Neural progenitor cell (in vitro differentiated cells): ENCODE results near the gene VAV2. TPM values are rescaled to one million over a fixed set of nuclear protein-coding genes. Genes with fewer than 3 reads are reported as not detected.

Experiments
- DNase-seq: peaks from one replicate; pipeline ENCODE4 v3.0.0-alpha.2; 2016; ENCODE audit warnings: low spot score
- H2AFZ ChIP-seq: fragments of 200-600 bp; sonication (generic); replicated peaks from 2 replicates; pipeline ENCODE4 v1.6.1; 2016; ENCODE audit warnings: antibody characterized with exemption
- H3F3A ChIP-seq: fragments of 200-600 bp; sonication (generic); 2 replicates; pipeline ENCODE4 v1.6.1; 2016; ENCODE audit warnings: antibody characterized with exemption, low read depth
- H3K27ac ChIP-seq: fragments of 200-600 bp; sonication (generic); 2 replicates; pipeline ENCODE4 v1.5.1; 2016; ENCODE audit warnings: mild to moderate bottlenecking
- H3K27me3 ChIP-seq: fragments of 200-600 bp; sonication (generic); 2 replicates; pipeline ENCODE4 v1.6.1; 2016; ENCODE audit warnings: mild to moderate bottlenecking, moderate library complexity
- H3K36me3 ChIP-seq: fragments of 200-600 bp; sonication (generic); 2 replicates; pipeline ENCODE4 v1.5.1; 2016
- H3K4me1 ChIP-seq: fragments of 200-600 bp; sonication (generic); 2 replicates; pipeline ENCODE4 v1.6.1; 2016; ENCODE audit warnings: mixed run types
- H3K4me2 ChIP-seq: fragments of 200-600 bp; sonication (generic); 2 replicates; pipeline ENCODE4 v1.6.1; 2016
- H3K4me3 ChIP-seq: fragments of 200-600 bp; sonication (generic); 2 replicates; pipeline ENCODE4 v1.5.1; 2016
- H3K79me2 ChIP-seq: fragments of 200-600 bp; sonication (generic); 2 replicates; pipeline ENCODE4 v1.6.1; 2016; ENCODE audit warnings: low read depth
- H3K9ac ChIP-seq: fragments of 200-600 bp; sonication (generic); 2 replicates; pipeline ENCODE4 v1.6.1; 2016
- H3K9me3 ChIP-seq: fragments of 200-600 bp; sonication (generic); 2 replicates; pipeline ENCODE4 v1.5.1; 2016; ENCODE audit warnings: low read depth
- H4K20me1 ChIP-seq: fragments of 200-600 bp; sonication (generic); 2 replicates; pipeline ENCODE4 v1.6.1; 2016; ENCODE audit warnings: low read depth
- H3K27ac Mint-ChIP-seq: 3 replicates; pipeline ENCODE4 v1.8.0; 2021; ENCODE audit warnings: mixed read lengths
- H3K27me3 Mint-ChIP-seq: 2 replicates; pipeline ENCODE4 v1.8.0; 2022; ENCODE audit warnings: low read depth, mild to moderate bottlenecking, inconsistent platforms, moderate library complexity, mixed read lengths; ENCODE audit not compliant: insufficient read depth
- H3K36me3 Mint-ChIP-seq: 3 replicates; pipeline ENCODE4 v1.8.0; 2021; ENCODE audit warnings: mixed read lengths
- H3K4me1 Mint-ChIP-seq: 3 replicates; pipeline ENCODE4 v1.8.0; 2021; ENCODE audit warnings: mixed read lengths
- H3K4me3 Mint-ChIP-seq: 3 replicates; pipeline ENCODE4 v1.8.0; 2021; ENCODE audit warnings: mild to moderate bottlenecking, moderate library complexity, mixed read lengths
- H3K9me3 Mint-ChIP-seq: 3 replicates; pipeline ENCODE4 v1.8.0; 2020; ENCODE audit warnings: mixed read lengths
- CTCF ChIP-seq: fragments of 200-600 bp; sonication (generic); IDR thresholded peaks from 2 replicates; pipeline ENCODE4 v1.5.1; 2017; ENCODE audit warnings: antibody characterized with exemption, mild to moderate bottlenecking
- EZH2 ChIP-seq: fragments of 200-600 bp; sonication (generic); IDR thresholded peaks from 2 replicates; pipeline ENCODE4 v1.6.1; 2017; ENCODE audit warnings: antibody characterized with exemption, mild to moderate bottlenecking, moderate library complexity
- EZH2phosphoT487 ChIP-seq: fragments of 200-600 bp; sonication (generic); IDR thresholded peaks from 2 replicates; pipeline ENCODE4 v1.6.1; 2017; ENCODE audit warnings: antibody characterized with exemption
- total RNA-seq: library from RNA; depleted of rRNA; stranded (reverse); fragments of >200 nt; gene quantifications from 2 replicates; pipeline ENCODE4 v1.2.3, GENCODE V29; 2015; ENCODE audit warnings: low replicate concordance

VAV2 gene
- total RNA-seq, 1 donor from 2014 or later: 12.9 TPM

DNA sequence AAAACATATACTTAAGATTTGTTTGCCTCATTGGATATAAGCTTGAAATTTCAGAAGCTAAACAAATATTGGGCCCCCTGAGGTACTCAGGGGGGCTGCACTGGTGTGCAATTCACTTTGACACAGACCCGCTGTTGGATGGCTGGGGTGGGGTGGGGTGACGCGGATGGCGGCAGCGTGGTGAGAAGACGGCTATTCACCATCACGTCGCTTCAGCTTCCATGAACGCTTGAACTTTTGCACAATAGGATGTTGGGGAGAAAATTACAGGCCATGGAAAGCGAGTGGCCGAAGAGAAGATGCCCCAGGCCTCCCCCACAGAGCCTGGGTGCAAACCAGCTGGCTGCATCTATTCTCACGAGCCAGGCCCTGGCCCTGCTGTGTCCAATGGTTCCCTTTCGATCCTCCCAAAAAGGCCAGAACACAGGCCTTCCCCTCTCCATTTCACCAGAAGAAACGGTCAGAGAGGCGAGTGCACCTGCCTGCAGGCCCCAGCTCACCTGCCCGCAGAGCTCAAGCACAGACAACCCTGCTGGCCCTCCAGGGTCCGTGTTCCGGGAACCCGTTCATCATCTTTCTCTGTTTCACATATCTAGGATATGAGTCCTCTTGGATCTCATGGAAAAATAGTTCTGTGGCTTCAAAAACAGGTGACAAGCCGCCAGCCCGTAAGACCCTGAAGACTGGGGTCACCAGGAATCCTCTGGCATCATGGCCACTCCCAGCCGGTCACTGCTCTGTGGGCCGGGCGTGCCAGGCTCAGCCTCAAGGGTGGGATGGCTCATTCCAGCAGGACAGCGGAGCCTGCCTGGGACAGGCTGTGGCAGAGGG is 207.2 kb downstream of the VAV2 start:
- Mint-ChIP-seq H3K4me1 (no peaks in the 10 kb centered on the region), H3K36me3 (peaks cover 6% of the 10 kb centered on the region), H3K9me3 (no peaks in the 10 kb centered on the region), H3K27ac (no peak overlapping the region), H3K27me3 (peaks cover 5% of the 10 kb centered on the region), H3K4me3 (no peak overlapping the region)
- Histone ChIP-seq H3F3A (no peaks in the 10 kb centered on the region), H3K27ac (no peak overlapping the region), H3K9ac (no peak overlapping the region), H3K4me2 (no peak overlapping the region), H2AFZ (no peak overlapping the region), H3K4me1 (no peaks in the 10 kb centered on the region), H4K20me1 (peaks cover 17% of the 10 kb centered on the region), H3K4me3 (no peak overlapping the region), H3K36me3 (no peaks in the 10 kb centered on the region), H3K27me3 (no peaks in the 10 kb centered on the region), H3K79me2 (no peaks in the 10 kb centered on the region), H3K9me3 (no peaks in the 10 kb centered on the region)
- no peak for TF ChIP-seq EZH2phosphoT487
- TF ChIP-seq EZH2: no peak
- TF ChIP-seq CTCF: no peak
- DNase-seq: no peak

DNA sequence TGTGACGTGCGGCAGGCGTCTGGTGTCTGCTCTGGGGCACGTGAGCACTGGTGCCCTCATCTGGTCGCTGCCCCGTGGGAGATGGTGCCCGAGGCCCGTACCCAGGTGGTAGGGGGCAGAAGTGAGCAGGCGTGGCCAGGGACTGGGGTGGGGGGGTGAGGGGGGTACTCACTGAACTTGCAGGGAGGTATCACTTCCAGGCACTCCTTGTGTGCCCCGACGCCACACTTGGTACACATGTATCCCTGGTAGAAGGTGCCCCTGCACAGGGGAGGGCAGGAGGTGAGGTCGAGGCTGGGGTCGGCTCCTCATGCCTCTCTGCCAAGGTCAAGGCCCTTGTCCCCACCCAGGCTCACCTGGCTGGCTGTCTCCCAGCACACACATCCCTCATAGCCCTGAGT is 208.8 kb downstream of the VAV2 start:
- Histone ChIP-seq H3K27me3 (no peaks in the 10 kb centered on the region), H2AFZ (no peak overlapping the region), H3K4me1 (no peaks in the 10 kb centered on the region), H3F3A (no peaks in the 10 kb centered on the region), H3K79me2 (no peaks in the 10 kb centered on the region), H3K36me3 (no peaks in the 10 kb centered on the region), H3K4me3 (no peak overlapping the region), H3K4me2 (no peak overlapping the region), H4K20me1 (peaks cover 17% of the 10 kb centered on the region), H3K27ac (no peak overlapping the region), H3K9me3 (no peaks in the 10 kb centered on the region), H3K9ac (no peak overlapping the region)
- Mint-ChIP-seq H3K4me1 (no peaks in the 10 kb centered on the region), H3K27me3 (peaks cover 5% of the 10 kb centered on the region), H3K9me3 (no peaks in the 10 kb centered on the region), H3K27ac (no peak overlapping the region), H3K4me3 (peak overlapping the region; percentile 33), H3K36me3 (peaks cover 6% of the 10 kb centered on the region)
- no peak for TF ChIP-seq CTCF
- no peak for DNase-seq

- no peak overlapping the region for H3K4me3 ChIP-seq
- Mint-ChIP-seq H3K4me1 (no peaks in the 10 kb centered on the region), H3K27ac (no peak overlapping the region), H3K36me3 (peaks cover 6% of the 10 kb centered on the region), H3K9me3 (no peaks in the 10 kb centered on the region), H3K4me3 (no peak overlapping the region), H3K27me3 (peaks cover 5% of the 10 kb centered on the region)
- H3K4me1 ChIP-seq: no peaks in the 10 kb centered on the region
- no peaks in the 10 kb centered on the region for H3K36me3 ChIP-seq
- no peak overlapping the region for H3K27ac ChIP-seq
- no peak overlapping the region for H3K4me2 ChIP-seq
- no peaks in the 10 kb centered on the region for H3K9me3 ChIP-seq
- no peaks in the 10 kb centered on the region for H3F3A ChIP-seq
- no peak overlapping the region for H2AFZ ChIP-seq
- no peak overlapping the region for H3K9ac ChIP-seq
- H3K27me3 ChIP-seq: no peaks in the 10 kb centered on the region
- no peak for TF ChIP-seq EZH2phosphoT487
- TF ChIP-seq CTCF: peak; percentile 92
- no peak for TF ChIP-seq EZH2
- peak; percentile 89 for DNase-seq
- H3K79me2 ChIP-seq: no peaks in the 10 kb centered on the region
- peaks cover 15% of the 10 kb centered on the region for H4K20me1 ChIP-seq
Observed at GRCh38 chr9:133782157-133783130, 209.7 kb downstream of the VAV2 start.
